Gastroesophageal sphincter (tissue), 3 donors: ENCODE data around the gene MORN3.

Experiments used
- CTCF ChIP-seq, 4 experiments: fragments of 200-600 bp in 2 of 4; fragments of 450-650 bp in 2 of 4; sonication (generic) in 1 of 4; IDR thresholded peaks; one replicate each; pipeline ENCODE4 v1.5.1; 2017 to 2019; ENCODE audit warnings: antibody characterized with exemption in 4 of 4, mild to moderate bottlenecking in 2 of 4, moderate library complexity in 2 of 4
- POLR2A ChIP-seq, 2 donors: fragments of 450-650 bp; IDR thresholded peaks; one replicate each; pipeline ENCODE4 v1.6.1; 2017; ENCODE audit warnings: antibody characterized with exemption in 2 of 2, mild to moderate bottlenecking in 2 of 2, moderate library complexity in 1 of 2

GRCh38 chr12:121708313-121709063, 39.0 kb upstream of the MORN3 start:
- no peak for TF ChIP-seq CTCF (IDR thresholded peaks at IDR 0.05)
- TF ChIP-seq POLR2A (IDR thresholded peaks at IDR 0.05): no peak
